HG02885 (cell line): ENCODE measurements around the gene TDRD3.
"Not testable (repeated sequence)": the region's sequence is repeated elsewhere in the genome, so short reads cannot be mapped to it uniquely, and the experiment has no call there.

ENCODE experiments used
- ATAC-seq: cut with Tn5 transposase; IDR thresholded peaks from one replicate; pipeline ENCODE4 v1.9.1; 2021; ENCODE audit warnings: mild to moderate bottlenecking; ENCODE audit not compliant: unreplicated experiment, poor library complexity

Gene TDRD3

GRCh38 chr13:60397704-60398378, 821 bp downstream of the TDRD3 start:
- ATAC-seq, result peak; percentile 37

GRCh38 chr13:60398379-60398891, 1.4 kb downstream of the TDRD3 start:
- ATAC-seq, result no peak

- no peak for ATAC-seq
These were observed 2.0 kb downstream of the TDRD3 start for GRCh38 chr13:60398907-60399589.

GRCh38 chr13:60402022-60402421, 5.0 kb downstream of the TDRD3 start:
- ATAC-seq, result no peak

GRCh38 chr13:60407095-60407494, 10.1 kb downstream of the TDRD3 start:
- no peak for ATAC-seq

- ATAC-seq, result not testable (repeated sequence)
These were observed 10.8 kb downstream of the TDRD3 start for GRCh38 chr13:60407852-60408251.

- not testable (repeated sequence) for ATAC-seq
These were observed 12.7 kb downstream of the TDRD3 start for GRCh38 chr13:60409574-60410292.

- ATAC-seq, result no peak
These were observed 13.3 kb downstream of the TDRD3 start for GRCh38 chr13:60410299-60410698.

- peak; percentile 69 for ATAC-seq
These were observed 14.4 kb downstream of the TDRD3 start for GRCh38 chr13:60411464-60411863.

GRCh38 chr13:60411983-60412382, 15.0 kb downstream of the TDRD3 start:
- peak; percentile 15 for ATAC-seq

- no peak for ATAC-seq
These were observed 16.0 kb downstream of the TDRD3 start for GRCh38 chr13:60412909-60413616.

GRCh38 chr13:60414177-60414576, 17.2 kb downstream of the TDRD3 start:
- ATAC-seq, result no peak

- ATAC-seq, result peak; percentile 43
These were observed 20.7 kb downstream of the TDRD3 start for GRCh38 chr13:60417734-60418133.

GRCh38 chr13:60418954-60419353, 21.9 kb downstream of the TDRD3 start:
- no peak for ATAC-seq

- ATAC-seq, result no peak
These were observed 28.3 kb downstream of the TDRD3 start for GRCh38 chr13:60425332-60425731.

GRCh38 chr13:60426075-60426474, 29.1 kb downstream of the TDRD3 start:
- ATAC-seq, result no peak

GRCh38 chr13:60427285-60427684, 30.3 kb downstream of the TDRD3 start:
- ATAC-seq, result peak; percentile 63

GRCh38 chr13:60431108-60431700, 34.2 kb downstream of the TDRD3 start:
- ATAC-seq, result peak; percentile 79

GRCh38 chr13:60433505-60433904, 36.5 kb downstream of the TDRD3 start:
- ATAC-seq, result no peak

GRCh38 chr13:60435762-60436374, 38.8 kb downstream of the TDRD3 start:
- no peak for ATAC-seq
